NCI-H1417 treated with DMSO at 0.1 percent for 48 hours (cell line): Measurements from ENCODE around the gene NUTM2F.
"Not testable (repeated sequence)": the region's sequence is repeated elsewhere in the genome, so short reads cannot be mapped to it uniquely, and the experiment has no call there.

Experiments used
- DNase-seq: peaks from one replicate; lab custom pipeline; 2025; lab: John Stamatoyannopoulos, UW

Gene NUTM2F

DNA sequence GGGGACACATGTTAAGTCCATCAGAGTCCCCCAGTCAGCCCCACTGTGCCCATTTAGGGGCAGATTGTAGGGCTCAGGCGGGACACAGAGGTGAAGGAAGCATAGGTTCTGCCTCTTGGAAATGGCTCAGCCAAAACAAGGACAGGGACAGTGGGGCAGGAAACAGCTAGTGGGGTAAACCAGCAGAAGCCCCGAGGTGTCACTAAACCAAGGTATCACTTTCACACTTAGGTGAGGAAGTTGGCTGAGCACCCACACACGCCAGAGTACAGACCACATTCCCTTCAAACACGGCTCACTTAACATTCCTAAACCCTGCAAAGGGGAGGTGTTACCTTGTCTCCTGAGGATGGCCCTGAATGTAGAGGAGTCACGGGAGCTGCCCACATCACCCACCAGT is 12.2 kb downstream of the NUTM2F start:
- DNase-seq, result not testable (repeated sequence)

DNA sequence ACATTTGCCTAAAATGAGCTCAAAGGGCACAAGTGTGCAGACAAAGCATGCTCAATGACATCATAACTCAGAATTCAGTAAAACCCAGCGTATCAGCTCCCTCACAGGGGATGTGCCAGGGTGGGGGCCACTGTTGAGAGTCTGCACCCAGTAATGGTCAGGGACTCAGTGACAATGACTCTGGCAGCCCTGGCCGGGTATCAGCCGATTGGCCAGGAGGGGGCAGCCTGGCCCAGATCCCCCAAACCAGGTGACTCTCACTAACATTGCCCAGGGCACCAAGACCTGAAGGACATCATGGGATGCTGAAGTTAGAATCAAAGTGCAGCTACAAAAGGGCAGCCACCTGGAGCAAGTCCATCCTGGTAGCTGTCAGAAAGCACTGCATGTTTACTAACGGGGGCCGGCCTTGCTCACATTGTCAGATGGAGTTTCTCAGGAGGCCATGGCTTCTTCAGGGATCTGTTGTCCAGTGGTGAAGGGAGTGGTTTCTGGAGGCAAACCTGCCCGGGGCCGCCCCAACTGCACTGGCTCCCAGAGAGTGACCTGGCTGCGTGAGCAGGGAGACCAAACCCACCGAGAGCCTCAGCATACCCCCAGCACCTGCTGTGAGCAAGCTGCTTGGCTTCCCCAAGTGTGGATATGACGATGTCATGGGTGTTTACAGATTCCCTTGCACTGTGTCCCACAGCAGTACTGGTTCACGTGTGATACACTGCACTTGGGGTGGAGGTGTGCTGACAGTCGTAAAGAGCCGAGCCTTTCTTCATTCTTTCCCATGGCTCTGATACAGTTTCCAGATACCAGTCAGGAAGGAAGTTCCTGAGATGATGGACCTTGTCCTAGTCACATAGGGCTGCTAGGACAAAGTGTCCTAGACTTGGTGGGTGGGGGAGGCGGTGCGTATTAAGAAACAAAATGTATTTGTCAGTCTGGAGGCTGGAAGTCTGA is 13.1 kb downstream of the NUTM2F start:
- not testable (repeated sequence) for DNase-seq

DNA sequence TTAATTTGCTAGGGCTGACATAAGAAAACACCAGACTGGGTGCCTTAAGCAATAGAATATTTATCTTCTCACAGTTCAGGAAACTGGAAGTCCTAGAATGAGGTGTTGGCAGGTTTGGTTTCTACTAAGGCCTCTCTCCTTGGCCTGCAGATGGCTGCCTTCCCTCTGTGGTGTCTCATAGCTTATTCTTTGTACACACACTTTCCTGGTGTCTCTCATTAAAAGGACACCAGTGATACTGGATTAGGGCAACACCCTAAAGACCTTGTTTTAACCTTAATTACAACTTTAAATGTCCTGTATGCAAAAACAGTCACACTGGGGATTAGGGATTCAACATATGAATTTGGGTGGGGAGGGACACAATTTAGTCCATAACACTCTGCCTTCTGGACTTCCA is 25.1 kb downstream of the NUTM2F start:
- no peak for DNase-seq

DNA sequence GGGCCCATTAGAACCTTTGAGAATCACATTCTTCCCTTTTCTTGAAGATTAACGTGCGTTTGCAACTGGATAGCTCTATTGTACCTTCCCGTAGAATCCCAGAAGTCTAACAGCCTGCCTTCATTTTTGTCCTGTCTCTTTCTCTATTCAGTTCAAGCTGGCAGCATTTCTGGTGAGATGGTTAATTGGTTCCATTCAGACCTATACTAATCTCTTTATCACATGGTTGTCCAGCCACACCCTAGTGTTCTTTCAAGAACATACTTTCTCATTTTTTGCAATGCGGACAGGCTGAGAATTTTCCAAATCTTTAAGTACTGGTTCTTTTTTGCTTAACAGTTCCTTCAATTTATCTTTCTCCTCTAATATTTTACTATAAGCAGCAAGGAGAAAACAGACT is 26.0 kb downstream of the NUTM2F start:
- no peak for DNase-seq

GRCh38 chr9:94301583-94301982 is 26.9 kb downstream of the NUTM2F start:
- no peak for DNase-seq

DNA sequence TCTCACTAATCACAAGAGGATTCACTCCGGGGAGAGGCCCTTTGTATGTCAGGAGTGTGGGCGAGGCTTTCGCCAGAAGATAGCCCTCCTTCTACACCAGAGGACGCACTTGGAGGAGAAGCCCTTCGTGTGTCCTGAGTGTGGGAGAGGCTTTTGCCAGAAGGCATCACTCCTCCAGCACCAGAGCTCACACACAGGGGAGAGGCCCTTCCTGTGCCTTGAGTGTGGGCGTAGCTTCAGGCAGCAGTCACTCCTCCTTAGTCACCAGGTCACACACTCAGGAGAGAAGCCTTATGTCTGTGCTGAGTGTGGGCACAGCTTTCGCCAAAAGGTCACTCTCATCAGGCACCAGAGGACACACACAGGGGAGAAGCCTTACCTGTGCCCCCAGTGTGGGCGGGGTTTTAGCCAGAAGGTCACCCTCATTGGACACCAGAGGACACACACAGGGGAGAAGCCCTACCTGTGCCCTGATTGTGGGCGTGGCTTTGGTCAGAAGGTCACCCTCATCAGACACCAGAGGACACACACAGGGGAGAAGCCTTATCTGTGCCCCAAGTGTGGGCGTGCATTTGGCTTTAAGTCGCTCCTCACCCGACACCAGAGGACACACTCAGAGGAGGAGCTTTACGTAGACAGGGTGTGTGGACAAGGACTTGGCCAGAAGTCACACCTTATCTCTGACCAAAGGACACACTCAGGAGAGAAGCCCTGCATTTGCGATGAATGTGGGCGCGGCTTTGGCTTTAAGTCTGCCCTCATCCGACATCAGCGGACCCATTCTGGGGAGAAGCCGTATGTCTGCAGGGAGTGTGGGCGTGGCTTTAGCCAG is 27.8 kb downstream of the NUTM2F start:
- no peak for DNase-seq

- no peak for DNase-seq
Observed at GRCh38 chr9:94298949-94299599, 29.4 kb downstream of the NUTM2F start.

GRCh38 chr9:94289691-94290090 is 38.8 kb downstream of the NUTM2F start:
- DNase-seq, result no peak

DNA sequence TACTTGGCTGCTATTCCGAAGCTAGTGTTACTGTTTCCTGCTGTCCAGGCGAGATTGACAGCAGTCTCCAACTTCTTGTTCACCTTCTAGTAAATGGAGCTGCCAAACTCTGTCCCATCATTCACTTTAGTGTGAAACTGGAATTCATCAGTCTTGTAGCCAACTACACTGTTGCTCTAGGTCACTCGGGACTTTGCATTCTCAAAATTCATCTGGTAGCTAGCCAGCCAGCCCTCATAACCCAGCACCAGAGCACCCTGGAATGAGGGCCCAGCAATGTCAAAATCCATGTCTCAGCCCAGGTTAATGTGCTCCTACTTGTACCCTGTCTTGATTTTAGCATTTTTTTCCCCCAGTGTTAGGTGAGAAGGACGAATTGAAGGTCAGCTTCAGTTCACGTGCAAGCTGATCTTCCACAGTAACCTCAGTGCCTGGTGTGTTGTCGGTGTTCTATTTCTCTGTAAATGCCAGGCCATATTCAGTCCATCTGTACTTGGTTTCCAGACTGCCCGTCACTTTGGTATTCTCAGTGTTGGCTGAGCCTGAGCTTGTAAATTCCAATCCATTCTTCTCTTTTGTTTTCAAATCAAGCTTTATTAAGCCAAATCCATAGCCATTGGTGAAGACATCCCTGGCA is 40.4 kb downstream of the NUTM2F start:
- no peak for DNase-seq

- DNase-seq, result no peak
Observed at GRCh38 chr9:94286116-94286515, 42.3 kb downstream of the NUTM2F start.

- no peak for DNase-seq
Observed at GRCh38 chr9:94281101-94281500, 47.3 kb downstream of the NUTM2F start.

DNA sequence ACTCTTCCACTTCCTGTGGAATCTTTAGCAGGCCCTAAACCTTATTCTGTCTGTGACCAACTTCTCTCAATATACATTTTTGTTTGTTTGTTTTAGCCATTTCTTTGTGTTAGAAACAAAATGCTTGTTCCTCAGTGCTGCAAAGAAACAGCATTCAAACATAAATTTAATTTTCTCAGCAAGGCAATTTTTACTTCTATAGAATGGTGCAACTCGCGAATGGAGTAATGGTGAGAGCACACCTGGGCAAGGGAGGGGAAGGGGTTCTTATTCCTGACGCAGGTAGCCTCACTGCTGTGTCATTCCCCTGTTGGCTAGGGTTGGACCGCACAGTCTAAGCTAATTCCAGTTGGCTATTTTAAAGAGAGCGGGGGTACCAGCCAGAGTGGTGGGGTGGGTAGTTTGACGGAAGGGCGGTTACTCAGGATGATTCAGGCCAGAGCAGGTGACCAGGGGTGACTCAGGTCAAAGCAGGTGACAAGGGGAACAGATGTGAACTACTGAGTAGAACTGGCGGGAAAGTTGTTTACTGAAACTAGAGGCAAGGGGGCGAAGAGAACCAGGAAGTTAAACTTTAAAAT is 47.9 kb downstream of the NUTM2F start:
- DNase-seq, result no peak

DNA sequence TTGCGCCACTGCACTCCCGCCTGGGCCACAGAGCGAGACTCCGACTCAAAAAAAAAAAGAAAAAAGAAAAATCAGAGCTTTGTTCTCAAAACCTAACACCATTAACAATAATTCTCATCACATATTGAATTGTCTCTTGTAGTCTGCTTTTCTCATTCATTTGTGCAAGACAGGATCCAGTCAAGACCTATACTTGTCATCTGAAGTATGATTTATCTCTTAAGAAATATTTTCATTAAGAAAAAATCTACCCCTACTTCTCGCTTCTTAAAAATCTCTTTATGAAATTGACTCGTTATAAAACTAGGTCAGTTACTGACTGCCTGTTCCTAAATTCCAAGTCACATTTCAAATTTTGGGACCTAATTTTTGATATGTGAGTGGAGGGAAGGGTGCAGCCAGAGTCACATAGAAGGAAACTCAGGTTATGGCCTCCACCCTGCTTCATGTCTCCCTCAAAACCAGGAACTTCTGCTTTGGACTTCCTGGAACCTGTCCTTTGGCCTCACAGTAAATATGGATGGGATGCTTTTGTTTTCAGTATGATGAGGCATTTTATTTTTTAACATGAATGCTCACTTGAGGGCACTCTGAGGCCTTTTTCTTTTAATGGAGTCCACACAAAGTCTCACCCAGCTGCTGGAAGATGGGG is 50.4 kb downstream of the NUTM2F start:
- no peak for DNase-seq

- DNase-seq, result not testable (repeated sequence)
Observed at GRCh38 chr9:94277029-94277428, 51.4 kb downstream of the NUTM2F start.

DNA sequence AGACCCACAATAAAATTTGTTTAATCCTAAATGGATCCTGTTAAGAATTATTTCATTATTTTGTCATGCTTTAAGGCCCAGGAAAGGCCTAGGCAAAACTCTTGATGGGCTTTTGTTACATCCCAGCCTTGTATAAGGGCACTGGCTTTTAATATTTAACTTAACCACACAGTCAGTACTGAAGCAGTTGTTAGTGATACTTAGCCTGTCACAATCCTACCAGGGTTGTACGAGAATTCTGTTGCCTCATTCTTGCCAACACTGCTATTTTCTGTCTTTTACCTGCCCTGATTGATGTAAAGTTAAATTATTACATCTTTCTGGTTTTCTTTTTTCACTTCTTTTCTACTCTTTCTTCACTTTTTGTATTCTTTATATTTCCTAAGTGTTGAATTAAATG is 58.4 kb downstream of the NUTM2F start:
- DNase-seq, result no peak

GRCh38 chr9:94269264-94269663 is 59.2 kb downstream of the NUTM2F start:
- no peak for DNase-seq
